PFSK-1 (cell line): ENCODE results near the gene EP400.

ENCODE experiments used
- FOXP2 ChIP-seq: optimal IDR thresholded peaks from 2 replicates; pipeline ENCODE3; 2011; ENCODE audit warnings: borderline replicate concordance, control low read depth, inconsistent platforms; ENCODE audit not compliant: insufficient read depth; ENCODE audit errors: extremely low read length, extremely low read depth
- POLR2AphosphoS5 ChIP-seq: IDR thresholded peaks from 2 replicates; pipeline ENCODE4 v1.6.1; 2012; ENCODE audit warnings: low read depth, mild to moderate bottlenecking, control low read depth, low read length, moderate library complexity
- SIN3A ChIP-seq: IDR thresholded peaks from 2 replicates; pipeline ENCODE4 v1.6.1; 2012; ENCODE audit warnings: mild to moderate bottlenecking, low read length, moderate library complexity, borderline replicate concordance; ENCODE audit not compliant: insufficient read depth
- TAF1 ChIP-seq: IDR thresholded peaks from 2 replicates; pipeline ENCODE4 v1.6.1; 2012; ENCODE audit warnings: low read length, control low read depth, borderline replicate concordance; ENCODE audit not compliant: insufficient read depth
- TF ChIP-seq, protein P1 (sequence below), 2 experiments: IDR thresholded peaks; 2 replicates each; pipeline versions ENCODE4 v1.6.1 to v1.8.0; 2011 to 2012; ENCODE audit warnings: low read depth in 2 of 2, low read length in 2 of 2, control low read depth in 1 of 2, inconsistent platforms in 1 of 2, mild to moderate bottlenecking in 1 of 2, moderate library complexity in 1 of 2; ENCODE audit not compliant: insufficient read depth in 1 of 2

EP400 gene

DNA sequence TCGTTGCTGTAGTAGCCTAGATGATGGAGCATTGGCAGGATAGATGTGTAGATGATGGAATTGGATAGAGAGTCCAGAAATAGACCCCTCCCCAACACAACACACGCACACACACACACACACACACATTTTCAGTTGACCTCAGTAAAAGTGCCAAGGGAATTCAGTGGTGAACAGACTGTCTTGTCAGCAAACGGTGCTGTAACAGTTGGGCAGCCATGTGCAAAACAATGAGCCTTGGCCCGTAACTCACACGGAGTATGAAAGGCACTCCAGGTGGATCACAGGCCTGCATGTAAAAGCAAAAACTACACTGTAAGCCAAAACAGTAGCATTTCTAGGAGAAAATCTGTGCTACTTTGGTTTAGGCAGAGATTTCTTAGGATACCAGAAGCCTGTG lies 106.6 kb downstream of the EP400 start:
- TF ChIP-seq POLR2AphosphoS5 (no peak), TAF1 (no peak), SIN3A (no peak), FOXP2 (no peak)
- TF ChIP-seq, protein P1, sequence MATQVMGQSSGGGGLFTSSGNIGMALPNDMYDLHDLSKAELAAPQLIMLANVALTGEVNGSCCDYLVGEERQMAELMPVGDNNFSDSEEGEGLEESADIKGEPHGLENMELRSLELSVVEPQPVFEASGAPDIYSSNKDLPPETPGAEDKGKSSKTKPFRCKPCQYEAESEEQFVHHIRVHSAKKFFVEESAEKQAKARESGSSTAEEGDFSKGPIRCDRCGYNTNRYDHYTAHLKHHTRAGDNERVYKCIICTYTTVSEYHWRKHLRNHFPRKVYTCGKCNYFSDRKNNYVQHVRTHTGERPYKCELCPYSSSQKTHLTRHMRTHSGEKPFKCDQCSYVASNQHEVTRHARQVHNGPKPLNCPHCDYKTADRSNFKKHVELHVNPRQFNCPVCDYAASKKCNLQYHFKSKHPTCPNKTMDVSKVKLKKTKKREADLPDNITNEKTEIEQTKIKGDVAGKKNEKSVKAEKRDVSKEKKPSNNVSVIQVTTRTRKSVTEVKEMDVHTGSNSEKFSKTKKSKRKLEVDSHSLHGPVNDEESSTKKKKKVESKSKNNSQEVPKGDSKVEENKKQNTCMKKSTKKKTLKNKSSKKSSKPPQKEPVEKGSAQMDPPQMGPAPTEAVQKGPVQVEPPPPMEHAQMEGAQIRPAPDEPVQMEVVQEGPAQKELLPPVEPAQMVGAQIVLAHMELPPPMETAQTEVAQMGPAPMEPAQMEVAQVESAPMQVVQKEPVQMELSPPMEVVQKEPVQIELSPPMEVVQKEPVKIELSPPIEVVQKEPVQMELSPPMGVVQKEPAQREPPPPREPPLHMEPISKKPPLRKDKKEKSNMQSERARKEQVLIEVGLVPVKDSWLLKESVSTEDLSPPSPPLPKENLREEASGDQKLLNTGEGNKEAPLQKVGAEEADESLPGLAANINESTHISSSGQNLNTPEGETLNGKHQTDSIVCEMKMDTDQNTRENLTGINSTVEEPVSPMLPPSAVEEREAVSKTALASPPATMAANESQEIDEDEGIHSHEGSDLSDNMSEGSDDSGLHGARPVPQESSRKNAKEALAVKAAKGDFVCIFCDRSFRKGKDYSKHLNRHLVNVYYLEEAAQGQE (IDR thresholded peaks at IDR 0.05; ENCODE audit: insufficient read depth in 1 of 2, low read depth in 2 of 2, low read length in 2 of 2), result no peak

DNA sequence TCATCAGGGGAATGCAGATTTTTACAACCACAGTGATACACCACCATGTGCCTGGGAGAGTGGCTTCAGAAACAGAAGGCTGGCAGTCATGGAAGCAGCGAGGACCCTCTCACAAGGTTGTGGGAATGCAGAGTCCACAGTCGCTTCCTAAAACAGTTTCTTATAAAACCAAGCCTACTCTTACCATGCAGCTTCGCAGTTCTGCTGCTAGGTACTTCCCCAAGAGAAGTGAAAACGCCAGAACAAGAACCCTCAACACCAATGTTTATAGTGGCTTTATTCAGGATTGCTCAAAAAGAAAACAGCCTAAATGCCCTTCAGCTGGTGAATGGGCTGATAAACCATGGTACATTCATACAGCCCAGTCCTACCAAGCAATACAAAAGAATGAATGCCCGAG lies 107.2 kb downstream of the EP400 start:
- TF ChIP-seq SIN3A (no peak), FOXP2 (no peak), POLR2AphosphoS5 (no peak), TAF1 (no peak)
- TF ChIP-seq, protein P1 (IDR thresholded peaks at IDR 0.05; ENCODE audit: insufficient read depth in 1 of 2, low read depth in 2 of 2, low read length in 2 of 2), result no peak

DNA sequence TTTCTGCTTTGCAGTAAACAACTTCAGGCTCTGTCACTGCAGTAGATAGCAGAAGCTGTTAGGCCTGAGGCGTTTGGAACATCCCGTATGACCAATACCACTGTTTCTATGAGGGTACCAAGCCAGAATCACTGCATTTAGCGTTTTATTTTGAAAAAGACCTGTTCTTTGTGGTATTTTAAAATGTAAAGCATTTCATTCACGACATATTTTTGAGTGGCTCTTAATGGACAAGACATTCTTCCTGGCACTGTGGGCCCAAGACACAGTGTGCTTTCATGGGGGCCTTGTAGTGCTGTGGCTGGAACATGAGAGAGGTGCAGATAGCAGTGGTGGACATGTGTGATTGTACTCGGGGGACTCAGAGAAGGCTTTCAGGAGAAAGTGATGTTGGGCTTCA lies 107.9 kb downstream of the EP400 start:
- TF ChIP-seq TAF1 (no peak), FOXP2 (no peak), POLR2AphosphoS5 (no peak), SIN3A (no peak)
- TF ChIP-seq, protein P1 (IDR thresholded peaks at IDR 0.05; ENCODE audit: insufficient read depth in 1 of 2, low read depth in 2 of 2, low read length in 2 of 2), result no peak

DNA sequence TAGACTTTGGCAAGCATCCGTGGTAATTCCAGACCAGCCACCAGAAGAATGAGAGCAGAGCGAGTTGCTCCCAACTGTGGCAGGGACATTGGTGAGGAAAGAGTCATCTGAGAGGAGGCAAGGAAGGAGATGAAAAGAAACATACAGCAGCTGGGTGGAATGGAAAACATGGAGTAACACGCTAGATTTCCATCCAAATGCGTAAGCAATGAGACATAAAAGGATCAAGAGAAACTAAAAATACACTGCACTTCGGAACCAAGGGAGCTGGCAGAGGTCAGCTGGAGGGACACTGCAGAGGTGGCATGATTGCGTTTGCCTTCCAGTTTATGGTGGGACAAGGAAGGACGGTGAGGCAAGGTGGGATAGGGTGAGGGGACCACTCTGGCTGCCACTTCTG lies 111.5 kb downstream of the EP400 start:
- no peak for TF ChIP-seq FOXP2

DNA sequence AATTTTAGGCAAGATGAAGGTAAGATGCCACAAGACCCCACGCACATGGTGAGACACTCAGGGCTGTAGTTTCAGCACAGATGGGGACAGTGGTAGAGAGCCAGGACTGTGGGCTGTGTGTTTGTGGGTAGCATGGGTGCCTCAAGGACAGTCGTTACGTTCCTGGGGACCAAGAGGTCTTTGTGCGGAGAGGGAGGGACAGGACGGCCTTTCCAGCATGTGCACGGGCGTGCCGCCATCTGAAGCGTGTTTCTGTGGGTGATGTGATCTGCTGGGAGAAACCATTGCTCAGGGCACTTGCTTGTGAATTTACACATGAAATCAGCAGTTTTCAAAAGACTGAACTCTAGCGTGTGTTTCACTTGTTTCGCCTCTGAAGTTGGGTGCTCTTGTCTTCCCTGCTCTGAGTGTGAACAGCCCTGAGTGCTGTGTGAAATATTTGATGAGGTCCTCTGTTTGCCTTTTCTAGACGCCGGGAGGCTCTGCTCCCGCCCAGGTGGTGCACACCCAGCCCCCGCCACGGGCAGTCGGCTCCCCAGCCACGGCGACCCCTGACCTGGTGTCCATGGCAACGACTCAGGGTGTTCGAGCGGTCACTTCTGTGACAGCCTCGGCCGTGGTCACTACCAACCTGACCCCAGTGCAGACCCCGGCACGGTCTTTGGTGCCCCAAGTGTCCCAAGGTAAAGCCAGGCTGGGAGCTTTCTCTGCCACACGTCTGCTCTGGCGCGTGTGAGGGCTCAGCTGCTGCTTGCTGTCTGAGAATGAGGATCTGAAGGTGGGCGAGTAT lies 112.1 kb downstream of the EP400 start:
- TF ChIP-seq POLR2AphosphoS5 (no peak), SIN3A (no peak), TAF1 (no peak), FOXP2 (no peak)
- TF ChIP-seq, protein P1 (IDR thresholded peaks at IDR 0.05; ENCODE audit: insufficient read depth in 1 of 2, low read depth in 2 of 2, low read length in 2 of 2), result no peak
